Prostate gland (tissue), 2 donors: Measurements from ENCODE around the gene NECTIN1.

Experiments
- CTCF ChIP-seq, 4 experiments: fragments of 200-600 bp in 2 of 4; fragments of 450-650 bp in 2 of 4; sonication (generic) in 2 of 4; IDR thresholded peaks; 1 replicate in 3 of 4; 2 replicates in 1 of 4; pipeline ENCODE4 v1.5.1; 2016 to 2019; ENCODE audit warnings: antibody characterized with exemption in 4 of 4, mild to moderate bottlenecking in 2 of 4, moderate library complexity in 2 of 4
- POLR2AphosphoS5 ChIP-seq: sonication (generic); formaldehyde crosslinking; IDR thresholded peaks from one replicate; pipeline ENCODE4 v1.6.1; 2017; ENCODE audit warnings: antibody characterized with exemption

- TF ChIP-seq CTCF (IDR thresholded peaks at IDR 0.05) (no peak), POLR2AphosphoS5 (no peak)
These were observed 56.4 kb downstream of the NECTIN1 start for GRCh38 chr11:119672597-119672996.
